ENCODE data around the gene JCHAIN.

DNA sequence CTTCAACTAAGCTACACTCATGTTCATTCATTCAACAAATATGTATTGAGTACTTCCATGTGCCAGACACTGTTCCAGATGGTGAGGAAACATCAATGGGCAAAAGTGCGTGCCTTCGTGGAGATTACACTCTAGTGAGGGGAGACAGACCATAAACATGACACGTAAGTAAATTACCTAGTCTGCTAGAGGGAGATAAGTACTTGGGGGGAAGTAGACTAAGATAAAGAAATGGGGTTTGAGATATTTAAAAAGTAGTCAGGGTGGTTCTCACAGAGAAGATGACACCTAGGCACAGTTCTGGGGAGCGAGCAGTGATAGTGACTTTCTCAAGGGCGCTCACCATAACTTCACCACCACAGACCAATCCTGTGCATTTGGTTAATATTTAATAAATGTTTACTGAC lies 11.7 kb downstream of the JCHAIN start:
- TF ChIP-seq EZH2 (IDR thresholded peaks at IDR 0.05) (no peak), EZH2phosphoT487 (IDR thresholded peaks at IDR 0.05) (no peak)
- TF ChIP-seq, protein P1, sequence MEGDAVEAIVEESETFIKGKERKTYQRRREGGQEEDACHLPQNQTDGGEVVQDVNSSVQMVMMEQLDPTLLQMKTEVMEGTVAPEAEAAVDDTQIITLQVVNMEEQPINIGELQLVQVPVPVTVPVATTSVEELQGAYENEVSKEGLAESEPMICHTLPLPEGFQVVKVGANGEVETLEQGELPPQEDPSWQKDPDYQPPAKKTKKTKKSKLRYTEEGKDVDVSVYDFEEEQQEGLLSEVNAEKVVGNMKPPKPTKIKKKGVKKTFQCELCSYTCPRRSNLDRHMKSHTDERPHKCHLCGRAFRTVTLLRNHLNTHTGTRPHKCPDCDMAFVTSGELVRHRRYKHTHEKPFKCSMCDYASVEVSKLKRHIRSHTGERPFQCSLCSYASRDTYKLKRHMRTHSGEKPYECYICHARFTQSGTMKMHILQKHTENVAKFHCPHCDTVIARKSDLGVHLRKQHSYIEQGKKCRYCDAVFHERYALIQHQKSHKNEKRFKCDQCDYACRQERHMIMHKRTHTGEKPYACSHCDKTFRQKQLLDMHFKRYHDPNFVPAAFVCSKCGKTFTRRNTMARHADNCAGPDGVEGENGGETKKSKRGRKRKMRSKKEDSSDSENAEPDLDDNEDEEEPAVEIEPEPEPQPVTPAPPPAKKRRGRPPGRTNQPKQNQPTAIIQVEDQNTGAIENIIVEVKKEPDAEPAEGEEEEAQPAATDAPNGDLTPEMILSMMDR (IDR thresholded peaks at IDR 0.05): no peak

All from neural progenitor cell (in vitro differentiated cells).